CD4-positive, alpha-beta T cell treated with Interleukin-15 for 4 hours (primary cell): ENCODE measurements around the gene RFX4.
"Not testable (repeated sequence)": the region's sequence is repeated elsewhere in the genome, so short reads cannot be mapped to it uniquely, and the experiment has no call there.

ENCODE experiments used
- DNase-seq: peaks from one replicate; pipeline ENCODE4 v3.0.0-alpha.2; 2020; ENCODE audit warnings: low spot score

Gene RFX4

GRCh38 chr12:106692033-106692432, 109.2 kb downstream of the RFX4 start:
- not testable (repeated sequence) for DNase-seq

DNA sequence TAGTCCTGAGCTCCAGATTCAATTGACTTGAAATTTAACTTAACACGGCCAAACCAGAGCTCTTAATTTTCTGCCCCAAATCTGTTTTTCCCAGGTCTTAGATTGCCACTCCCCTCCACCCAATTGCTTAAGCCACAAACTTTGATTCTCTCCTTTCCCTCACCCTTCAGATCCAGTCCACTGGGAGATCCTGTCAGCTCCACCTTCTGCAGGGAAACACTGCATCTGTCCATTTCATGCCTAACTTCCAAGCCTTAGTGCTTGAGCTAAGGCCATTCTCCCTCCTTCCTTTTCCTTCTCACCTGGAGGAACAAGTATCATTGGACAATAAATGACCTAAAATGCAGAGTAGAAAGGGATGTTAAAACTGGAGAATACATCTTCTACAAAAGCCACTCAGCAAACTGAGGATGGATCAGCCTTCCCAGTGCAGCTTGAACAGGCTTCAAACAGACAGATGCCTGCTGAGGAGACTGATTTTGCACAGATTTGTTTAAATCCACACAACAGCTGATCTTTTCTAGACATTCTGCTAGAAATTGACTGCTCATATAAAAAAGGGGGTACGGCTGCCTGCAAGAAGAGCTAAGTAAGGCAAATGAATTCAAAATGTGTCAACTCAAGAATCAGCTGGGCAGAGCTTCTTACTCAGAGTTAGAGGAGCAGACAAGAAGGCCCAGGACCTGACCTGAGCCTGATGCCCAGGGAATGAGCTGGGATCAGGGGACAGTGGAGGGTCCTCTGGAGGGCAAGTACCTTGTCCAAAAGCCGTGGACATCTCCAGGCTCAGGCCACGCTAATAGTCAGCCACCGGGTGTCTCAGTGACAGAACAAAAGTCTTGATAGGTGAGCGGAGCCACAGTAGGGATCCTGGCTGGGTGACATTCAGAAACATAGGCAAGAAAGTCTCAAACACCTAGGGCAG, 110.4 kb downstream of the RFX4 start:
- DNase-seq: no peak

DNA sequence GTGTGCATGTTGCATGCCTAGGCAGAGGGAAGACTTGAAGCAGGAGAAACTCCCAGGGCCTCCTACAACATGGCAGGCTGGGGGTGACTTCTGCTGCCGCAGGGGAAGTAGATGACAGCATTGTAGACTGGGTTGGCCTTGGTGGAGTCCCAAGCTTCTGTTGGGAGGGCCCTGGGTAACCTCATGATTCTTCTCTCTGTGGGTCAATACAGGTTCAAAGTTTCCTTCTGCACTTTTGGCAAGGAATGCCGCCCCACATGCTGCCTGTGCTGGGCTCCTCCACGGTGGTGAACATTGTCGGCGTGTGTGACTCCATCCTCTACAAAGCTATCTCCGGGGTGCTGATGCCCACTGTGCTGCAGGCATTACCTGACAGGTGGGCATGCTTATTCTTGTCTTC, 113.3 kb downstream of the RFX4 start:
- DNase-seq: no peak

- no peak for DNase-seq
Observed at GRCh38 chr12:106696681-106697417, 114.0 kb downstream of the RFX4 start.

GRCh38 chr12:106704081-106704480, 121.3 kb downstream of the RFX4 start:
- DNase-seq: no peak

DNA sequence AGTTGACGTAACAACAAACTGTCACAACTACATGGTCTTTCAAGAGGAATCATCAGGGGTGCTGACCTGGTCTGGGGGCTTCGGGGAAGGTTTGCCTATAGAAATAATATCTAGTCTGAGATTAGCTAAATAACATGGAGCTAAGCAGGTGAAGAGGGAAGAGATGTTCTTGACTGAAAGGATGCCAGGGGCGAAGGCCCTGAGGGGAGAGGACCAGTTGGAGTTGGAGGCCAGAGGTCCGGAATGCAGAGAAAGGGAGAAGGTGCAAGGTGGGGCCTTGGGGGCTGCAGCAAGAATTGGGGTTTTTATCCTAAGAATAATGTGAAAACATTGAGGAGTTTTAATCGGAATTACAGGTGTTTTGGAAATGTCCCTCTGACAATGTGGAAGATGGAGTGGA, 123.2 kb downstream of the RFX4 start:
- no peak for DNase-seq

DNA sequence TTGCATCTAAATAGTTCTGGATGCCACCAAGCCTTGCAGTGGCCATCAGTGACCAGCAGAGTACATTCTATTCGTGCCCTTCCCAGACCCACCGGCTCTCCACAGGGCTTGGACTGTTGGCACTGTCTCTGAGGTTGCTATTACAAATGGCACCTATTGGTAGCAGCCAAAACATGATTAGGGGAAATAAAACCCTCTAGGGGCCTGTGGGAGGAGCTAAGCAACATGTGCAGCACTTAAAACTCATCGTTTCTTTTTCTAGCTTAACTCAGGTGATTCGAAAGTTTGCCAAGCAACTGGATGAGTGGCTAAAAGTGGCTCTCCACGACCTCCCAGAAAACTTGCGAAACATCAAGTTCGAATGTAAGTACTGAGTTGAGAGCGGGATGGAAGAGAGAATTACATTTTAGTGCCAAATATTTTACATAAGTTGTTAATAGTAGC, 126.3 kb downstream of the RFX4 start:
- DNase-seq: no peak

- no peak for DNase-seq
Observed at GRCh38 chr12:106710143-106710893, 127.5 kb downstream of the RFX4 start.

DNA sequence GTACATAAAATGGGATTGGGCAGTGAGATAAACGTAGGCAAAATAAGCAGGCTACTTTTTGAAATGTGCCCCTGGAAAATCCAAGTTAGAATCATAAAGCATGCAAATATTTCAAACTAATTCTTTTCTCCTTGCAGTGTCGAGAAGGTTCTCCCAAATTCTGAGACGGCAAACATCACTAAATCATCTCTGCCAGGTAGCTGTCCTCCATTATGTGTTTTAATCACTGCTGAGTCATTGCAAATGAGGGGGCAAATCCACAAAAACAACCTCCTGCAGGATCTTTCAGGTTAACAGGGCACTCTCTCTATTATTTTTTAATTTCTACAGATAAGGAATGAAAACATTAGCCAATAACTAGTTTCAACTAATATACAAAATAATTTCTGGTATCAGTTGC, 128.5 kb downstream of the RFX4 start:
- DNase-seq: no peak

- no peak for DNase-seq
Observed at GRCh38 chr12:106712768-106713167, 130.0 kb downstream of the RFX4 start.

DNA sequence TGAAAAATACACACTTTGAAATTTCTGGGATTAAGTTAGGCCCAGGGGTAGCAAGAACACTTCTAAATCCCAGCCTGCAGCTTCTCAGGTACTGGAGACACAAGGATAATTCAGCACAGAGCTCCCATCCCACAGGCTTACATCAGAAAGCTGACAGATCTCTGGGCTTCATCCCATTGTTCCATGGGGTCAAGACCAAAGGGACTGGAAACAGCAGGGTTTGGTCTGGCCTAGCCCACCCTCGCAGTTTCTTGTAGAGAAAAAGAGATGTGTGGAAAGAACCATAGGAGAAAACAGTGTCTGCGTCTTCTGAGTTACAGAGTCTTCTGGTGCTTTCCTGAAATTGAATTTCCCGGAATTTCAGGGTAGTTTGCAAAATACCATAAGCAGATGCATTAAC, 132.1 kb downstream of the RFX4 start:
- no peak for DNase-seq

GRCh38 chr12:106715582-106715981, 132.8 kb downstream of the RFX4 start:
- no peak for DNase-seq

GRCh38 chr12:106717673-106718072, 134.9 kb downstream of the RFX4 start:
- DNase-seq: no peak

DNA sequence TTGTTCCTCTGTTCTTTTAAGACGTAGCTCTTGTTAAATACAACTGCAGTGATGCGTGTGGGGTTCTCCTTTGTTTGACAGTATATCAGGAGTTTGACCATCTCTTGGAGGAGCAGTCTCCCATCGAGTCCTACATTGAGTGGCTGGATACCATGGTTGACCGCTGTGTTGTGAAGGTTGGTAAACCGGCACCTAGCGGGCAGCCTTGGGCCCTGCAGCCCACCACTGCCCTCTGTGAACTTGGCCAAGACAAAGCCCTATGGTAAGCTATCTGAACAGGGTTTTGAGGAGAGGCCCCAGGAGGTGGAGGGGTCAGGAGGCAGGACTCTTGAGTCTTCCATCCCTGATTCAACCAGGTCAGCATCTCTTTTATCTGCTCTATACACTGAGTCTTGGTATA, 137.1 kb downstream of the RFX4 start:
- no peak for DNase-seq

- DNase-seq: no peak
Observed at GRCh38 chr12:106720696-106721095, 137.9 kb downstream of the RFX4 start.

GRCh38 chr12:106721915-106722314, 139.1 kb downstream of the RFX4 start:
- DNase-seq: no peak

DNA sequence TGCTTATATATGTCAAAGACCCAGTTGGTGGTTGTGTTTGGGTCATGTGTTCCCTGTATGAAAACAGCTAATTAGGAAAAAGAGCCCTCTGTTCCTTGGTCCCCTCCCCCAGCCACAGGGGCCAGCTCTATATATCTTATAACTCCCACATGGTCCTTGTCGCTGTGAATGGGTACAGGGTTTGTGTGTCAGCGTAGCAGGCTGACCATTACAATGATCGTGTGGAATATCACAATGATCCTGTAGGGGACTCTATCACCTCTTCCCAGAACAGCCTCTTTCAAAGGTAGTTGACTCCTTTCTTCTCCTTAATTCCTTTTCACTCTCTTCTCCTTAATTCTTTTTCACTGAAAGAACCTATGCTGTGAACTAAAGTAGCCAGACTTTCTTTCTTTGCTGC, 140.0 kb downstream of the RFX4 start:
- no peak for DNase-seq

DNA sequence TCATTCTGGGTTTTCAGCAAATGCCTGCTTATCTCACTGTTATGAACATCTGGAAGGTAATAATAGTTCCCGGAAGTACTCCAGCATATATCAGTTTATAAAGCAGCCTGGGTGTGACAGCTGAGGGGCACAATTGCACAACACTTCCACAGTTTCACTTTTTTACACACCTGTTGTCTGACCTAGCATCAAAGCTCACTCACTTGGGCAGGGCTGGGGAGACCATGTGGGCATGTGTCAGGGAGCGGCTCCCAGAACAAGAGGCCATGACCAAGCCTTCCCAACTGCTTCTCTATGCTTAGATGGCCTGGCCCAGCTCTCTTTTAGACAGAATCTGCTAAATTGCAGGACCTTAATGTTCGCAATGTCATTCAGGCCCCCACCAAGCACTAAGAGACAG, 140.6 kb downstream of the RFX4 start:
- no peak for DNase-seq

GRCh38 chr12:106724116-106724515, 141.3 kb downstream of the RFX4 start:
- DNase-seq: no peak

GRCh38 chr12:106724934-106725333, 142.1 kb downstream of the RFX4 start:
- no peak for DNase-seq

DNA sequence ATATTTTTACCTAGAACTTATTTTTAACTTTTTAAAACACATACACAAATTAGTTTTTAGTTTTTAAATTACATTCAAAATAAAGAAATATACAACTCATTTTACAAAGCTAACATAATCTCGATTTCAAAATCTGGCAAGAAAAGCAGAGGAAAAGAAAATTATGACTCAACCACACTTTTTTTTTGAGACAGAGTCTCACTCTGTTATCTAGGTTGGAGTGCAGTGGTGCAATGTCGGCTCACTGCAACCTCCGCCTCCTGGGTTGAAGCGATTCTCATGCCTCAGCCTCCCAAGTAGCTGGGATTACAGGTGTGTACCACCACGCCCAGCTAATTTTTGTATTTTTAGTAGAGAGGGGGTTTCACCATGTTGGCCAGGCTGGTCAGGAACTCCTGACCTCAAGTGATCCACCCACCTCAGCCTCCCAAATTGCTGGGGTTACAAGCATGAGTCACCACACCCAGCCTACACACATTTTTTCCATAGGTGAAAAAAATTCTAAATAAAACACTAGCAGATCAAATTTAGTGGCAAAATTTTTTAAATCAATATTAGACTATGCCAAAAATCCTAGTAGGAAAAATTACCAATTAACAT, 143.9 kb downstream of the RFX4 start:
- DNase-seq: not testable (repeated sequence)

- DNase-seq: no peak
Observed at GRCh38 chr12:106729611-106730010, 146.8 kb downstream of the RFX4 start.
